Loucy (cell line): ENCODE measurements around the gene PGAM5.

Experiments
- EZH2phosphoT487 ChIP-seq: fragments of 200-600 bp; IDR thresholded peaks from 2 replicates; pipeline ENCODE4 v1.6.1; 2018; ENCODE audit warnings: antibody characterized with exemption, mild to moderate bottlenecking, moderate library complexity, borderline replicate concordance
- TF ChIP-seq, protein P1 (sequence below): fragments of 200-600 bp; sonication (generic); conservative IDR thresholded peaks from 2 replicates; pipeline ENCODE4 v1.5.1; 2014; ENCODE audit warnings: mild to moderate bottlenecking, antibody characterized with exemption, low read length

DNA sequence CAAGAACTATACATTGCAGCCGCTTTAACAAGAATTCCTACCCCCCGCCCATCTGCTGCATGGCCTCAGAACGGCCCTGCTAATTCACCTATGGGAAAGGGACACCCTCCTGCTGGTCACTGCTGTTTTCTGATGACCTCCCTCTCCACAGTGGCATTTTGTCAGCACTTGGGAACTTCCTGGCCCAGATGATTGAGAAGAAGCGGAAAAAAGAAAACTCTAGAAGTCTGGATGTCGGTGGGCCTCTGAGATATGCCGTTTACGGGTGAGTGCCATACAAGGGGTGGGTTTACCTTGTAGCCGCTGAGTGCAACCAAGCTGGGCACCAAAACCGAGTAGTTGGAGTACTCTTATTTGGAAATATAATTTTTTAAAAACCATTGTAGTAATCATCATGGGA is 20.5 kb upstream of the PGAM5 start:
- TF ChIP-seq, protein P1, sequence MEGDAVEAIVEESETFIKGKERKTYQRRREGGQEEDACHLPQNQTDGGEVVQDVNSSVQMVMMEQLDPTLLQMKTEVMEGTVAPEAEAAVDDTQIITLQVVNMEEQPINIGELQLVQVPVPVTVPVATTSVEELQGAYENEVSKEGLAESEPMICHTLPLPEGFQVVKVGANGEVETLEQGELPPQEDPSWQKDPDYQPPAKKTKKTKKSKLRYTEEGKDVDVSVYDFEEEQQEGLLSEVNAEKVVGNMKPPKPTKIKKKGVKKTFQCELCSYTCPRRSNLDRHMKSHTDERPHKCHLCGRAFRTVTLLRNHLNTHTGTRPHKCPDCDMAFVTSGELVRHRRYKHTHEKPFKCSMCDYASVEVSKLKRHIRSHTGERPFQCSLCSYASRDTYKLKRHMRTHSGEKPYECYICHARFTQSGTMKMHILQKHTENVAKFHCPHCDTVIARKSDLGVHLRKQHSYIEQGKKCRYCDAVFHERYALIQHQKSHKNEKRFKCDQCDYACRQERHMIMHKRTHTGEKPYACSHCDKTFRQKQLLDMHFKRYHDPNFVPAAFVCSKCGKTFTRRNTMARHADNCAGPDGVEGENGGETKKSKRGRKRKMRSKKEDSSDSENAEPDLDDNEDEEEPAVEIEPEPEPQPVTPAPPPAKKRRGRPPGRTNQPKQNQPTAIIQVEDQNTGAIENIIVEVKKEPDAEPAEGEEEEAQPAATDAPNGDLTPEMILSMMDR, result no peak
- TF ChIP-seq EZH2phosphoT487, result no peak
